ENCODE results near the gene SDC1.

DNA sequence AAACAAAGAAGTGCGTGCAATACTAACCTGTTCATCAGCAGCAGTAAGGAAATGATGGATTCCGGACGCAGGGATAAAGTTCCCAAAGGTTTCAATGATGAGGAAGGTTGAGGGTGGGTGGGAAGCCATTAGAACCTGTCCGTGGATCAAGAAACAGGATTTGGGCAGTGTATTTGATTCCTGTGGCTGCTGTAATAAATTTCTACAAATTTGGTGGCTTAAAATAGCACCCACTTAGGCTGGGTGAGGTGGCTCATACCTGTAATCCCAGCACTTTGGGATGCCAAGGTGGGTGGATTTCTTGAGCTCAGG lies 5.1 kb upstream of the SDC1 start:
- TF ChIP-seq, protein P1, sequence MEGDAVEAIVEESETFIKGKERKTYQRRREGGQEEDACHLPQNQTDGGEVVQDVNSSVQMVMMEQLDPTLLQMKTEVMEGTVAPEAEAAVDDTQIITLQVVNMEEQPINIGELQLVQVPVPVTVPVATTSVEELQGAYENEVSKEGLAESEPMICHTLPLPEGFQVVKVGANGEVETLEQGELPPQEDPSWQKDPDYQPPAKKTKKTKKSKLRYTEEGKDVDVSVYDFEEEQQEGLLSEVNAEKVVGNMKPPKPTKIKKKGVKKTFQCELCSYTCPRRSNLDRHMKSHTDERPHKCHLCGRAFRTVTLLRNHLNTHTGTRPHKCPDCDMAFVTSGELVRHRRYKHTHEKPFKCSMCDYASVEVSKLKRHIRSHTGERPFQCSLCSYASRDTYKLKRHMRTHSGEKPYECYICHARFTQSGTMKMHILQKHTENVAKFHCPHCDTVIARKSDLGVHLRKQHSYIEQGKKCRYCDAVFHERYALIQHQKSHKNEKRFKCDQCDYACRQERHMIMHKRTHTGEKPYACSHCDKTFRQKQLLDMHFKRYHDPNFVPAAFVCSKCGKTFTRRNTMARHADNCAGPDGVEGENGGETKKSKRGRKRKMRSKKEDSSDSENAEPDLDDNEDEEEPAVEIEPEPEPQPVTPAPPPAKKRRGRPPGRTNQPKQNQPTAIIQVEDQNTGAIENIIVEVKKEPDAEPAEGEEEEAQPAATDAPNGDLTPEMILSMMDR (conservative IDR thresholded peaks at IDR 0.05) = no peak
- TF ChIP-seq ZFX (IDR thresholded peaks at IDR 0.05) = no peak

Measured in C4-2B (cell line).